Liver (tissue), 9 donors: Measurements from ENCODE around the gene MYO1B. TPM values are rescaled to one million over a fixed set of nuclear protein-coding genes. Genes with fewer than 3 reads are reported as not detected.

Experiments
- DNase-seq: peaks from one replicate; pipeline ENCODE4 v3.0.0-alpha.2; 2017; ENCODE audit warnings: low spot score
- H3K27ac ChIP-seq, 2 donors: one replicate each; pipeline ENCODE4 v1.7.0; 2013; ENCODE audit warnings: inconsistent platforms in 2 of 2, low read length in 2 of 2, control low read depth in 1 of 2, low read depth in 1 of 2, mild to moderate bottlenecking in 1 of 2
- H3K27me3 ChIP-seq, 4 donors: one replicate each; pipeline versions ENCODE4 v1.6.1 to v1.7.0; 2013; ENCODE audit warnings: low read length in 3 of 4, inconsistent platforms in 1 of 4, mild to moderate bottlenecking in 1 of 4, moderate library complexity in 1 of 4; ENCODE audit not compliant: control insufficient read depth in 4 of 4, insufficient read depth in 4 of 4
- H3K36me3 ChIP-seq, 4 donors: one replicate each; pipeline versions ENCODE4 v1.6.1 to v1.7.0; 2013; ENCODE audit warnings: low read length in 3 of 4, mild to moderate bottlenecking in 3 of 4, low read depth in 1 of 4, moderate library complexity in 1 of 4; ENCODE audit not compliant: control insufficient read depth in 4 of 4, insufficient read depth in 3 of 4
- H3K4me1 ChIP-seq, 4 donors: one replicate each; pipeline versions ENCODE4 v1.6.1 to v1.7.0; 2013; ENCODE audit warnings: low read length in 3 of 4, mild to moderate bottlenecking in 3 of 4, moderate library complexity in 1 of 4; ENCODE audit not compliant: control insufficient read depth in 4 of 4, insufficient read depth in 4 of 4
- H3K4me3 ChIP-seq, 3 donors: one replicate each; pipeline versions ENCODE4 v1.6.1 to v1.7.0; 2013; ENCODE audit warnings: low read length in 3 of 3, control low read depth in 1 of 3, low read depth in 1 of 3, mild to moderate bottlenecking in 1 of 3
- H3K9ac ChIP-seq, 2 donors: one replicate each; pipeline ENCODE4 v1.7.0; 2013; ENCODE audit warnings: low read length in 2 of 2, mild to moderate bottlenecking in 2 of 2, moderate library complexity in 2 of 2, control low read depth in 1 of 2, low read depth in 1 of 2
- H3K9me3 ChIP-seq, 4 donors: one replicate each; pipeline versions ENCODE4 v1.6.1 to v1.7.0; 2013; ENCODE audit warnings: low read length in 3 of 4; ENCODE audit not compliant: control insufficient read depth in 4 of 4
- EGR1 ChIP-seq, 2 donors: IDR thresholded peaks; 2 replicates each; pipeline ENCODE4 v1.6.1; 2016 to 2018; ENCODE audit warnings: antibody characterized with exemption in 2 of 2, low read depth in 2 of 2
- FOXA1 ChIP-seq: IDR thresholded peaks from 2 replicates; pipeline ENCODE4 v1.6.1; 2016; ENCODE audit warnings: antibody characterized with exemption
- GABPA ChIP-seq, 2 donors: IDR thresholded peaks in 1 of 2; conservative IDR thresholded peaks in 1 of 2; 2 replicates each; pipeline ENCODE4 v1.6.1; 2016; ENCODE audit warnings: antibody characterized with exemption in 2 of 2, mild to moderate bottlenecking in 1 of 2, moderate library complexity in 1 of 2
- NR2F2 ChIP-seq: IDR thresholded peaks from 2 replicates; pipeline ENCODE4 v1.6.1; 2016; ENCODE audit warnings: antibody characterized with exemption
- RAD21 ChIP-seq, 2 donors: IDR thresholded peaks; 2 replicates each; pipeline ENCODE4 v1.6.1; 2016; ENCODE audit warnings: antibody characterized with exemption in 2 of 2, mild to moderate bottlenecking in 2 of 2
- YY1 ChIP-seq: IDR thresholded peaks from 2 replicates; pipeline ENCODE4 v1.6.1; 2016; ENCODE audit warnings: antibody characterized with exemption, mild to moderate bottlenecking
- WGBS: extraction: QIAGEN DNeasy Blood & Tissue Kit; methylation state at CpG from one replicate; pipeline ENCODE4 v1.1.7; 2013; 5-methylcytosine and 5-hydroxymethylcytosine counted together
- polyA plus RNA-seq, 2 donors: library from polyadenylated mRNA; stranded (reverse) in 1 of 2; unstranded in 1 of 2; fragments of 200-250 nt in 1 of 2; fragments of >200 nt in 1 of 2; fragmentation: Nextera tagmentation in 1 of 2; extraction: Ambion mirVana in 1 of 2; gene quantifications; one replicate each; pipeline versions ENCODE4 v1.2.1 to v1.2.3, GENCODE V29; 2013 to 2015
- total RNA-seq, 2 donors: library from RNA; depleted of rRNA; stranded (reverse); fragments of >200 nt; gene quantifications; one replicate each; pipeline ENCODE4 v1.2.3, GENCODE V29; 2014
- TF ChIP-seq, protein P1 (sequence below): fragments of 150-350 bp; IDR thresholded peaks from 2 replicates; pipeline ENCODE4 v1.5.1; 2017; ENCODE audit warnings: improper control_type of control experiment, low read depth, low read length; ENCODE audit not compliant: missing input control
- TF ChIP-seq, protein P2 (sequence below): IDR thresholded peaks from 2 replicates; pipeline ENCODE4 v1.6.1; 2016; ENCODE audit warnings: antibody characterized with exemption, mild to moderate bottlenecking
- TF ChIP-seq, protein P3 (sequence below): IDR thresholded peaks from 2 replicates; pipeline ENCODE4 v1.6.1; 2016; ENCODE audit warnings: antibody characterized with exemption
- donor health status: healthy.
- donor health status: healthy.
- donor health status: healthy.
- donor health status: healthy.
- donor health status: healthy.

Gene MYO1B
- total and polyA plus RNA-seq, 4 donors: 66.5 to 434 (median 117) TPM

DNA sequence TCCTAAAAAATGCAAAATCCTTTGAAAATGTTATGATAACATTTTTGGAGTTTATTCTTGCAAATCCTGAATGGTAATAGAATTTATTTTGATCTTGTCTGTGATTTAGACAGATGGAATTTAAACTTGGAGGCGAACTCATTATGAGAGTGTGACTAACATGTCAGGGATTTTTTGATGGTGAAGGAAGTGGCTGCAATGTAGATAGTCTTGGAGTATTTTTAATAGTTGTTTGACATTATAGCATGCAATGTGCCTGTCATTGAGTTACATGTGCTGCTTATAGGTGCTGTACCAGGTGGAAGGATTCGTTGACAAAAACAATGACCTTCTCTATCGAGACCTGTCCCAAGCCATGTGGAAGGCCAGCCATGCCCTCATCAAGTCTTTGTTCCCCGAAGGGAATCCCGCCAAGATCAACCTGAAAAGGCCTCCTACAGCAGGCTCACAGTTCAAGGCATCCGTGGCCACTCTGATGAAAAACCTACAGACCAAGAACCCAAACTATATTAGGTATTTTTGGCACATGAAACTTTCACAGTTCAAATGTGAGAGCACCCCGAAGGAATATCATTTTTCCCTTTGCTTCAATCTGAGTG, 141.8 kb downstream of the MYO1B start:
- Histone ChIP-seq H3K27me3 (no peaks in the 10 kb centered on the region), H3K4me1 (peaks cover 0 to 7% (median 0%) of the 10 kb centered on the region in 4 donors), H3K9me3 (no peaks in the 10 kb centered on the region), H3K27ac (no peak overlapping the region), H3K36me3 (peaks cover 2 to 80% (median 62%) of the 10 kb centered on the region in 4 donors), H3K9ac (no peak overlapping the region), H3K4me3 (no peak overlapping the region)
- TF ChIP-seq, protein P1, sequence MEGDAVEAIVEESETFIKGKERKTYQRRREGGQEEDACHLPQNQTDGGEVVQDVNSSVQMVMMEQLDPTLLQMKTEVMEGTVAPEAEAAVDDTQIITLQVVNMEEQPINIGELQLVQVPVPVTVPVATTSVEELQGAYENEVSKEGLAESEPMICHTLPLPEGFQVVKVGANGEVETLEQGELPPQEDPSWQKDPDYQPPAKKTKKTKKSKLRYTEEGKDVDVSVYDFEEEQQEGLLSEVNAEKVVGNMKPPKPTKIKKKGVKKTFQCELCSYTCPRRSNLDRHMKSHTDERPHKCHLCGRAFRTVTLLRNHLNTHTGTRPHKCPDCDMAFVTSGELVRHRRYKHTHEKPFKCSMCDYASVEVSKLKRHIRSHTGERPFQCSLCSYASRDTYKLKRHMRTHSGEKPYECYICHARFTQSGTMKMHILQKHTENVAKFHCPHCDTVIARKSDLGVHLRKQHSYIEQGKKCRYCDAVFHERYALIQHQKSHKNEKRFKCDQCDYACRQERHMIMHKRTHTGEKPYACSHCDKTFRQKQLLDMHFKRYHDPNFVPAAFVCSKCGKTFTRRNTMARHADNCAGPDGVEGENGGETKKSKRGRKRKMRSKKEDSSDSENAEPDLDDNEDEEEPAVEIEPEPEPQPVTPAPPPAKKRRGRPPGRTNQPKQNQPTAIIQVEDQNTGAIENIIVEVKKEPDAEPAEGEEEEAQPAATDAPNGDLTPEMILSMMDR: no peak
- TF ChIP-seq FOXA1 (no peak), RAD21 (IDR thresholded peaks at IDR 0.05) (no peak), EGR1 (IDR thresholded peaks at IDR 0.05; ENCODE audit: low read depth in 2 of 2) (no peak), GABPA (IDR thresholded peaks at IDR 0.05 in 1 of 2, conservative IDR thresholded peaks at IDR 0.05 in 1 of 2) (no peak), NR2F2 (no peak)
- TF ChIP-seq, protein P2, sequence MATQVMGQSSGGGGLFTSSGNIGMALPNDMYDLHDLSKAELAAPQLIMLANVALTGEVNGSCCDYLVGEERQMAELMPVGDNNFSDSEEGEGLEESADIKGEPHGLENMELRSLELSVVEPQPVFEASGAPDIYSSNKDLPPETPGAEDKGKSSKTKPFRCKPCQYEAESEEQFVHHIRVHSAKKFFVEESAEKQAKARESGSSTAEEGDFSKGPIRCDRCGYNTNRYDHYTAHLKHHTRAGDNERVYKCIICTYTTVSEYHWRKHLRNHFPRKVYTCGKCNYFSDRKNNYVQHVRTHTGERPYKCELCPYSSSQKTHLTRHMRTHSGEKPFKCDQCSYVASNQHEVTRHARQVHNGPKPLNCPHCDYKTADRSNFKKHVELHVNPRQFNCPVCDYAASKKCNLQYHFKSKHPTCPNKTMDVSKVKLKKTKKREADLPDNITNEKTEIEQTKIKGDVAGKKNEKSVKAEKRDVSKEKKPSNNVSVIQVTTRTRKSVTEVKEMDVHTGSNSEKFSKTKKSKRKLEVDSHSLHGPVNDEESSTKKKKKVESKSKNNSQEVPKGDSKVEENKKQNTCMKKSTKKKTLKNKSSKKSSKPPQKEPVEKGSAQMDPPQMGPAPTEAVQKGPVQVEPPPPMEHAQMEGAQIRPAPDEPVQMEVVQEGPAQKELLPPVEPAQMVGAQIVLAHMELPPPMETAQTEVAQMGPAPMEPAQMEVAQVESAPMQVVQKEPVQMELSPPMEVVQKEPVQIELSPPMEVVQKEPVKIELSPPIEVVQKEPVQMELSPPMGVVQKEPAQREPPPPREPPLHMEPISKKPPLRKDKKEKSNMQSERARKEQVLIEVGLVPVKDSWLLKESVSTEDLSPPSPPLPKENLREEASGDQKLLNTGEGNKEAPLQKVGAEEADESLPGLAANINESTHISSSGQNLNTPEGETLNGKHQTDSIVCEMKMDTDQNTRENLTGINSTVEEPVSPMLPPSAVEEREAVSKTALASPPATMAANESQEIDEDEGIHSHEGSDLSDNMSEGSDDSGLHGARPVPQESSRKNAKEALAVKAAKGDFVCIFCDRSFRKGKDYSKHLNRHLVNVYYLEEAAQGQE: no peak
- TF ChIP-seq, protein P3, sequence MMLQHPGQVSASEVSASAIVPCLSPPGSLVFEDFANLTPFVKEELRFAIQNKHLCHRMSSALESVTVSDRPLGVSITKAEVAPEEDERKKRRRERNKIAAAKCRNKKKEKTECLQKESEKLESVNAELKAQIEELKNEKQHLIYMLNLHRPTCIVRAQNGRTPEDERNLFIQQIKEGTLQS: no peak
- DNase-seq: no peak
- 93% methylated on average over 7 of the region's 7 CpGs for WGBS

DNA sequence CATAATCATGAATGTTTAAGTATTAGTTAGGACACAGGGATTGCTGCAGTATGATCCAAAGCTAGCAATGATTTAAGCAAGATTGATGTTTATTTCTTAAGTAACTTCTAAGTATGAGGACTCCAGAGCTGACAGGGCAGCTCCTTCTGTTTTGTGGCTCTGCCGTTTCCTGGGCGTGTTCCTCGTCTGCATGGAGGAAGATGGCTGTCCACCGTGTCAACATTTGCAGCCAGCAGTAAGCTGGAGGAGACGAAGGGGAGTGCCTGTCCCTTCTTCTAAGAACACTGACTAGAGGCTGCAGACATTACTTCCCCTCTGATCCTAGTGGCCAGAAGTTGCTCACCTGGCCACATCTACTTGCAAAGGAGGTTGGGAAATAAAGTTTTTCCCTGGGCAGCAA, 144.1 kb downstream of the MYO1B start:
- peaks cover 4 to 87% (median 69%) of the 10 kb centered on the region in 4 donors for H3K36me3 ChIP-seq
- TF ChIP-seq, protein P2: no peak
- no peak for TF ChIP-seq YY1
- H3K9ac ChIP-seq: no peak overlapping the region
- no peak overlapping the region for H3K4me3 ChIP-seq
- no peaks in the 10 kb centered on the region for H3K9me3 ChIP-seq
- H3K4me1 ChIP-seq: no peaks in the 10 kb centered on the region
- no peak for DNase-seq
- WGBS: 91% methylated on average over 5 of the region's 5 CpGs
- no peaks in the 10 kb centered on the region for H3K27me3 ChIP-seq
- H3K27ac ChIP-seq: no peak overlapping the region
